AG10803 (cell line): ENCODE measurements around the gene TRIM7.

ENCODE experiments used
- DNase-seq: peaks from one replicate; pipeline ENCODE4 v3.0.0; 2010; ENCODE audit warnings: low read depth
- H3K4me3 ChIP-seq: 2 replicates; pipeline ENCODE4 v1.5.1; 2011; ENCODE audit warnings: mild to moderate bottlenecking, low read length, control low read depth
- CTCF ChIP-seq: conservative IDR thresholded peaks from 2 replicates; pipeline ENCODE4 v1.5.1; 2011; ENCODE audit warnings: mild to moderate bottlenecking, low read length, control low read depth, inconsistent platforms

TRIM7 gene

DNA sequence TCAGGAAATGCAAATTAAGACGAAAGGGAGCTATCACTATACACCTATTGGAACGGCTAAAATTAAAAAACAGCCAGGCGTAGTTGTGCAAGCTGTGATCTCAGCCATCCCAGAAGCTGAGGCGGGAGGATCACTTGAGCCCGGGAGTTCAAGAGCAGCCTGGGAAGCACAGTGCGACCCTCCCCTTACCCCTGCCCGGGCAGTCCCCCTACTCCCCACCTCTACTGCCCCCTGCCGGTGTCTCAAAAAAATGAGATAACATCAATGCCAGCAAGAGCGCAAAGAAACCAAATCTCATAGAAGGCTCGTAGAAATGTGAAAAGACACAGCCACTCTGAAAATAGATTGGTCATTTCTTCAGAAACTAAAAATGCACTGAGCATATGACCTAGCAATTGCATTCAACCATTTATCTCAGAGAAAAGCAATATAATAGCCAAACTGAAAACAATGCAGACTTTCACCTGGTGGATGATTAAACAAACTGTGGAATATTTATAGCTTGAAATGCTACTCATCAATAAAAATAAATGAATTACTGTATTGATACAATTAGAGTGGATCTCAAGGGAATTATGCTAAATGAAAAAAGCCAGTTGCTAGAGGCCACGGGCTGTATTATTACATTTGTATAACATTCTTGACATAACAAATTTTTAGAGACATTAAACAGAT, 37.0 kb downstream of the TRIM7 start:
- H3K4me3 ChIP-seq, result no peak overlapping the region
- no peak for DNase-seq
- TF ChIP-seq CTCF, result peak; percentile 31

DNA sequence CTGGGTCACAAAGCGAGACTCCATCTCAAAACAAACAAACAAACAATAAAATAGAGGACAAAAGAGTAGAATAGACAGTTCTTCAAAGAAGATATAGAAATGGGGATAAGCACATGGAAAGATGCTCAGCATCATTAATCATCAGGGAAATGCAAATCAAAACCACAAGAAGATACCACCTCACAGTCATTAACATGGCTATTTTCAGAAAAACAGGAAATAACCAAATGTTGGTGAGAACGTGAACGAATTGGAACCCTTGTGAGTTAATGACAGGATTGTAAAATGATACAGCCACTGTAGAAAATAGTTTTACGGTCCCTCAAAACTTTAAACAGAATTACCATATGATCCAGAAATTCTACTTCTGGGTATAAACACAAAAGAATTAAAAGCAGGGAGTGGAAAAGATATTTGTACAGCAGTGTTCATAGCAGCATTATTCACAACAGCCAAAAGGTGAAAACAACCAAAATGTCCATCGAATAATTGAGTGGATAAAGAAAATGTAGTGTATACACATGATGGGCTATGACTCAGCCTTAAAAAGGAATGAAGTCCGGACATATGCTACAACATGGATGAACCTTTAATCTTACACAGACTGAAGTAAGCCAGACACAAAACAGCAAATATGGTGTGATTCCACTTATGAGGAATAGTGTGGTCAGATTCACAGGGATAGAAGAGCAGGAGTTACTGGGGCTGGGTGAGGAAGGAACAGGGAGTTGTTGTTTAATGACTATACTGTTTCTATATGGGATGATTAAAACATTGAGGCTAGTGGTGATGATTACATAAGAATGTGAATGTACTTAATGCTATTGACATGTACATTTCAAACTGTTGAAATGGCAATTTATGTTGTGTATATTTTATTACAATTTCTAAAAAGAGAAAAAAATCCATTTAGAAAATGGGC, 37.9 kb downstream of the TRIM7 start:
- H3K4me3 ChIP-seq, result no peak overlapping the region
- DNase-seq, result no peak
- no peak for TF ChIP-seq CTCF

DNA sequence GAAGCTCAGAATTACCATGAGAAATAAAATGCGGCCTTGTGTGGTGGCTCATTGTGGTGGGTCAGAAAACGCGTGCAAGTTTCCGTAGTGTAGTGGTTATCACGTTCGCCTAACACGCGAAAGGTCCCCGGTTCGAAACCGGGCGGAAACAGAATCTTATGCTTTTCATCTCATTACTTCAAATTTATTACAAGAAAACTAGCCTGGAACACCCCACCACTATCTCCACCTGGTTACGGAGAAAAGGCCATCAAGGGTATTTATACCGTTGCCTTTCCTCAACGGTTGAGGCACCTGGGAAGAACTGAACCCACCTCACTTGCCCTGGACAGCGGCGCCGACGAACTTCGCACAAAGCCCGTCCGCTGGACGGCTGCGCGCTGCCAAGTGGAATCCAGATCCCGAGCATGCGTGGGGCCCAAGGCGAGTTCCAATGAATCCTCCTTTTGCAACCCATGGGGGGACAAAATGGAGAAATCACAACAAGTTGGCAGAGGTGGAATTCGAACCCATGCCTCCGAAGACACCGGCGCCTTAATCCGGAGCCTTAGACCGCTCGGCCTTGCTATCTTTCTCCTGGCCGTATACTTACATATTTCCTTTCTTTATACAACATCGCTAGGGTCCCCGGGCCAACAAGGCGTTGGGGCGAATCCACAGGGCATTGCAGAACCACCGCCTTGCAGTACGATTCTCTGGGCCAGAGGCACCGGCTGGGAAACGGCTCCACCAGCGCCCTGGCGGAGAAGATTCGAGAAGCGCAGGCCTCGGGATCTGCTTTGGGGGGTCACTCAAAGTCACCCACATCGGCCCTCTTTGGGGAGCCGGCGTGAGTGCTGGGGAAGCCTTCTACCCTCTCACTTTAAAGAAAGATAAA, 40.7 kb downstream of the TRIM7 start:
- no peak overlapping the region for H3K4me3 ChIP-seq
- peak; percentile 21 for DNase-seq
- no peak for TF ChIP-seq CTCF

GRCh38 chr5:181163487-181164075, 41.4 kb downstream of the TRIM7 start:
- DNase-seq, result no peak

DNA sequence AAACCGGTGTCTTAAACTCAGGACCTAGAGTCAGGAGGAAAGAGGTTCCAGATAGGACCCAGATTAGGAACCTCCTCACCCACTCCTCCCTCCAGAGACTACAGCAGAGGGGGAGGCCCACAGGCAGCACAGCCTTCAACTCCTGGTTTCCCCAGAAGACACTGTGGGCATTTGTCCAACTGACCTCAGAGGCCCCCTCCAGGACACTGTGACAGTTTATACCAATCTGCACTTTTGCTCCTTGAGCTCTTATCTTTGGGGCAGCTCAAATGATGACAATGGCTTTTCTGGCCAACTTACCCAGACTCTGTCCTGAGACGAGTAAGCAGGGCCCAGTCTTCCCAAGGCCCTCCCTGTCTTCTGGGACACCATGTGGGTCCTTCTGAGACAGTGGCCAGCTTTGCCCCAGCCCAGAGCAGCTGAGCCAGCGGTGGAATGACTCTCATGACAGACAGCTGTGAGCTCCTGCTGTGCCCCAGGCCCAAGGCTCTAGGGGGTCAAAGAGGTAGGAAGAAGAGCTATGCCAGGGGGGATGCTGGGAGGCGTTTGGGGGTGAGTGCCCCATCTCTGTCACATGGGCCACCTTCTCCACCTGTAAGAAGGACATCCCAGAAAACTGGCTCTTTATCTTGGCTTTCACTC, 43.3 kb downstream of the TRIM7 start:
- no peak for TF ChIP-seq CTCF
- peak overlapping the region; percentile 50 for H3K4me3 ChIP-seq
- DNase-seq, result no peak

More at GRCh38 chr5:181163487-181164075, 41.4 kb downstream of the TRIM7 start:
- H3K4me3 ChIP-seq, result no peak overlapping the region
- TF ChIP-seq CTCF, result no peak

- peak; percentile 73 for DNase-seq
- H3K4me3 ChIP-seq, result peak overlapping the region; percentile 50
Observed at GRCh38 chr5:181160755-181161533, 44.1 kb downstream of the TRIM7 start.
